NCI-H345 treated with DMSO at 0.1 percent for 48 hours (cell line): ENCODE measurements around the gene UBN1.

Experiments used
- DNase-seq: peaks from one replicate; lab custom pipeline; 2025; ENCODE audit not compliant: unreplicated experiment; lab: John Stamatoyannopoulos, UW

The UBN1 gene

GRCh38 chr16:4904108-4904941, 57.0 kb downstream of the UBN1 start:
- DNase-seq = no peak

- DNase-seq = no peak
These were observed 57.8 kb downstream of the UBN1 start for GRCh38 chr16:4904942-4905615.

- no peak for DNase-seq
These were observed 61.6 kb downstream of the UBN1 start for GRCh38 chr16:4908854-4909401.

GRCh38 chr16:4909825-4910224, 62.5 kb downstream of the UBN1 start:
- no peak for DNase-seq

GRCh38 chr16:4910828-4911227, 63.5 kb downstream of the UBN1 start:
- no peak for DNase-seq

- no peak for DNase-seq
These were observed 64.7 kb downstream of the UBN1 start for GRCh38 chr16:4911970-4912386.

DNA sequence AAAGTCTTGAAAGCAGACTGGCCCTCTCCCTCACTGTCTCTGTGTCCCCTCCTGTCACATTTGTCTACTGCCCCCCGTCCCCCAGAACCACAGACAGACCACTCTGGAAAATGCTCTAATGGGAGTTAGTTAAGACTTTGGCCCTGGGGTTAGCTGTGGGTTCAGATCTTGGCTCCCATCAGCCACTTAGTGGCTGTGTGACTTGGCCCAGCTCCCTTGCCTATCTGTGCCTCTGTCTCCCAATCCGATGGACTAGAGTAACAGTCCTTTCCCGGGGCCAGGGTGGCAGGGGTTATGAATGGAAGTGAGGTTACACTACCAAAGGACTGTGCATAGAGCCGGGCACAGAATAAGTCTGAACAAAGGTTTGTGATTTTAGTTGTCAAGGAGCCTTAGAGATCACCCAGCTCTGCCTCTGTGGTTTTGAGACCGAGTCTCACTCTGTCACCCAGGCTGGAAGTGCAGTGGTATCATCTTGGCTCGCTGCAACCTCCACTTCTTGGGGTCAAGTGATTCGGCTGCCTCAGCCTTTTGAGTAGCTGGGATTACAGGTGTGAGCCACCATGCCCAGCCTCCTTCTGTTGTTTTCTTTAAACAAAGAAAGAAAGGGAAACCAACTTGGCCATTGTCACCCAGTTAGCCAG, 66.0 kb downstream of the UBN1 start:
- no peak for DNase-seq

- DNase-seq = no peak
These were observed 66.7 kb downstream of the UBN1 start for GRCh38 chr16:4913774-4914525.

- DNase-seq = no peak
These were observed 67.4 kb downstream of the UBN1 start for GRCh38 chr16:4914528-4915225.

DNA sequence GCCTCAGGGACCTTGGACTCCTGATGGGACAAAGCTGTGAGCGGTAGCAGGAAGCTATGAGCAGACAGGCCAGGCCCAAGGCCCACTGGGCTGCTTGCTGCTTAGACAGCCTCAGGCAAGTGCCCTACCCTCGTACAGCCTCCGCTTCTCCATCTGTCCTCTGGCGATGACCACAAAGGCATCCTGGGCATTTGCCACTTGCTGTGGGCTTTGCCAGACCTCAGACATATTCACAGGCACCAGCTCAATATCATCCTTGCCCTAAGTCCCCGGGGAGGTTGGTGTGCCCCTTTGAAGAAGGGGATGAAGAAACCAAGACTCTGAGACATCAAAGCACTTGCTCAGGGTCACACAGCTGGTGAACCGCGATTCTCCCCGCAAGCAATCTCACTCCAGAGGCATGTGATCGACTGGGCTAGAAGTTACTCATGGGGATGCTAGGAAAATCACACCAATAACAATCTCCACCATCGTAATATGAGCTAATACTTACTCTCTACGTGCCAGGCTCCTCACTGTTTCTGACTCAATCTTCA, 68.0 kb downstream of the UBN1 start:
- no peak for DNase-seq

- no peak for DNase-seq
These were observed 69.8 kb downstream of the UBN1 start for GRCh38 chr16:4917117-4917516.

GRCh38 chr16:4918781-4919251, 71.5 kb downstream of the UBN1 start:
- DNase-seq = peak; percentile 76

DNA sequence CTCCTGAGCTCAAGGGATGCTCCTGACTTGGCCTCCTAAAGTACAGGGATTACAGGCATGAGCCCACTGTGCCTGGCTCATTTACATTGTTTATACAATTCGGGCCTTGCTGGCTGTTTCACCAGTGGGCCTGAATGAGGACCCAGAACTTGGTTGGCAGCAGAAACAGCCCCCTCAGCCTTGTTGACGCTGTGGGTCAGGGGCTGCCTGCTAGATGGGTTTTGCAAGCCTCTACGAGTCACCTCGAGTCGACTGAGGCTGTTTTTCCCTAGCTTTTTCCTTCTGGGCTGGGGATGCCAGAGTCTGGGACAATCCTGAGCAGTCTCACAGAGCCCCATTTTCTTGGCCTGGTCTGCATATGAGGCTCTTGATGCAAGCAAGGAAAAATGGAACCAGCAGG, 73.5 kb downstream of the UBN1 start:
- no peak for DNase-seq

GRCh38 chr16:4922721-4923342, 75.6 kb downstream of the UBN1 start:
- DNase-seq = no peak

- no peak for DNase-seq
These were observed 76.6 kb downstream of the UBN1 start for GRCh38 chr16:4923853-4924252.

GRCh38 chr16:4924593-4925292, 77.5 kb downstream of the UBN1 start:
- no peak for DNase-seq

DNA sequence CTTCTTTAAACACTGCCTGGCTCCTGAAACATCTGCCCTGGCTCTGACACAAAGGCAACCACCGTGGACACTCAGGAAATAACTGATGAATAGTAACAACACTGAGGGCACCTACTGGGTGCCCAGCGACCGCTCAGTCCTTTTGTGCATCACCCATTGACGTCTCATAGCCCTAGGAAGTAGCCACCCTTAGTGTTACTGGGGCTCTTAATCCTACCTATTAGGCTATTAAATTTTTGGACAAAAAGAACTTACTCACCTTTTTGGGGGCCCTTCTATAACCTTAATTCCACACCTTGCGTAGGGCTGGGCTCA, 78.0 kb downstream of the UBN1 start:
- no peak for DNase-seq

DNA sequence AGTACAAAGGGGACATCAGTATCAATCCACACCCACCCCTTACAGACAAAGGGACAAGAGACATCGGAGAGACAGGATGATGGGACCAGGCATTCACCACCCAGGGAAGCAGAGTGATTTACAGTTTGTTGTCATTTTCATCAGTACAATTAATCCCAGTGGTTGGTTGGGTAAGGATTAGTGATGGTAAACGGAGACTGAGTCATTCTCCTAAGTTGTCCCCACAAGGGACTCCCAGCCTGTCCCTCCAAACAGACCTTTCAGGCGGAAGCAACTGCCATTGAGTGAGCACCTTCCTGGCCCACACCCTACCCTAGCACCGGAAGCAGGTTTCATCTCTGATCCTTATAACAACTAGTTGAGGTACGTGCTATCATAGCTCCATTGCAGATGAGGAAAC, 78.5 kb downstream of the UBN1 start:
- no peak for DNase-seq

GRCh38 chr16:4926928-4927327, 79.6 kb downstream of the UBN1 start:
- DNase-seq = no peak
